SK-N-SH (cell line): Measurements from ENCODE around the gene REXO1.

Source experiments
- CTCF ChIP-seq: fragments of 200-600 bp; sonication (generic); IDR thresholded peaks from 2 replicates; pipeline ENCODE4 v1.6.1; 2017; ENCODE audit warnings: antibody characterized with exemption, mild to moderate bottlenecking, moderate library complexity
- FOXM1 ChIP-seq: IDR thresholded peaks from 2 replicates; pipeline ENCODE4 v1.4.0; 2012; ENCODE audit warnings: low read depth, mild to moderate bottlenecking
- JUND ChIP-seq: IDR thresholded peaks from 2 replicates; pipeline ENCODE4 v1.4.0; 2012
- MAX ChIP-seq: IDR thresholded peaks from 2 replicates; pipeline ENCODE4 v1.4.0; 2012; ENCODE audit warnings: low read depth
- MEF2A ChIP-seq: IDR thresholded peaks from 2 replicates; pipeline ENCODE4 v1.4.0; 2012; ENCODE audit warnings: low read depth, borderline replicate concordance
- NRF1 ChIP-seq: IDR thresholded peaks from 2 replicates; pipeline ENCODE4 v1.6.1; 2012; ENCODE audit warnings: low read depth, mild to moderate bottlenecking, low read length
- REST ChIP-seq: IDR thresholded peaks from 2 replicates; pipeline ENCODE4 v1.6.1; 2012; ENCODE audit warnings: mild to moderate bottlenecking, low read depth, low read length, moderate library complexity
- RFX5 ChIP-seq: IDR thresholded peaks from 2 replicates; pipeline ENCODE4 v1.6.1; 2012; ENCODE audit warnings: mild to moderate bottlenecking, improper control_type of control experiment, low read length

GRCh38 chr19:1810439-1811160 lies 37.7 kb downstream of the REXO1 start:
- no peak for TF ChIP-seq JUND
- TF ChIP-seq MAX = no peak
- TF ChIP-seq FOXM1 = no peak
- no peak for TF ChIP-seq RFX5
- TF ChIP-seq CTCF = no peak
- TF ChIP-seq MEF2A = no peak
- TF ChIP-seq REST = no peak
- TF ChIP-seq NRF1 = no peak
